GM19397 (cell line): ENCODE results near the gene KIF21A.

ENCODE experiments used
- ATAC-seq: cut with Tn5 transposase; IDR thresholded peaks from one replicate; pipeline ENCODE4 v1.9.1; 2021; ENCODE audit warnings: mild to moderate bottlenecking, moderate library complexity; ENCODE audit not compliant: unreplicated experiment

The KIF21A gene

DNA sequence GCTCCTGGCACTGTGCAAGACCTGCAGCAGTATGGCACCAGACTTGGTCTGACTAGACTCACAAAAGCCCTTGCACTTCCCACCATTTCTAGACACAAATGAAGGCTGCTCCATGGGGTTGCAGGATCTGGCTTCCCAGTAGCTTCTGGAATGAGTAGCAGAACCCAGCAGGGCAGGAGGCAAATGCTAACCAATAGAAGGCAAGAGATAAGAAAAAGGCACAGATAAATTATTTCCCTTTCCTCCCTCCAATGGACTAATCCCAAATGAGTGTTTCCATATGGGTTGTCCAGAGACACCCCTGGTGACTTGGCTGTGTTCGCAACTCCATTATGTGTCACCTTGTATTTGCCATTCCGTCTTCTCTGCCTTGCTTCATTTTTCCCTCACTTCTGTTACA, 49.7 kb downstream of the KIF21A start:
- ATAC-seq, result no peak

DNA sequence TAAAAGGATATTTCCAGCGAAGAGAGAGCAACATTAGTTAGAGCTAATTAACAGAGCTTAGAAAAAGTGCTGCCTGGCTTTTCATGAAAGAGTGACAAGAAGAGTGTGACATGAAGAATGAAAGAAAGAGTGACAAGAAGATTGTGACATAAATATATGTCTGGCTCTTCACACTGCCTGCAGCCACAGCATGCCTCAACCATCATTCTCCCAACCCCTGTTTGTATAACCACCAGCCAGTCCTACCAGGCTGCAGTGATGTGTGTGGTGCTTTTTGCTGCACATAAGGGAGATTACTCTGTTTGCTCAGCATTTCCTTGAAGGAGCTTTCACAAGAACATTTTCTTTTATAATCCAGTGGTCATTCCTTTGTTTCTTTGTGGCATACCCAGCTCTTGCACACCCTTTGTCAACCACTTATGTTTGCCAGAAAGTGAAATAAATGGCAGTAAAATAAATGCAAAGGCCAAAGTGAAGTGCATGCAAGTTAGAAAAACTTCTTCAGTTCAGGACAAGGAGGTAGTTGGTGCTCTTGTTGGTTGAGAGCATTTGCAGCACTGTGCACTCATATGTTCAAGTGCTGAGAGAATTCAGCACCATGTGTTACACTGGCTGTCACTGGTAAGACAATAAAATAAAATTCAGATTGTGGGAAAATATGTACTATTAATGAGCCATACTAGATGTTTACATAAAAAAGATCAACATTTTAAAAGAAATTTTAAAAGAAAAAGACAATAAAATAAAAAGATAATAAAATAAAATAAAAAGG, 50.6 kb downstream of the KIF21A start:
- ATAC-seq, result no peak

DNA sequence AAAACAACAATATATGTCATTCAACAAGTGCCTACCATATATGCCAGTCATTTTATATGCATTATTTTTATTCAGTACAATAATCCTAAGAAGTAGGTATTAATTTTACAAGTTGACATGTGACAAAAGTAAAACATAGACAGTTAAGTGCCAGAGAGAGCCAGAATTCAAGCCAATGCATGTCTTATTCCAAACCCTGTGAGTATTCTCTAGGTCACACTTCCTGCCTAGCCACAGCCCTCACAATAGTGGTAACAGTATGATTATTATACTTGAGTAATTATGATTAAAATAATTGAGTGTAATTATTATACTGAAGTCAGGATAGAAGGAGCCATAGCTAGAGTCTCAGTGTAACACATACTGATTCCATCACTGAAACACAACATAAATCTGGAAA, 52.2 kb downstream of the KIF21A start:
- ATAC-seq, result no peak

DNA sequence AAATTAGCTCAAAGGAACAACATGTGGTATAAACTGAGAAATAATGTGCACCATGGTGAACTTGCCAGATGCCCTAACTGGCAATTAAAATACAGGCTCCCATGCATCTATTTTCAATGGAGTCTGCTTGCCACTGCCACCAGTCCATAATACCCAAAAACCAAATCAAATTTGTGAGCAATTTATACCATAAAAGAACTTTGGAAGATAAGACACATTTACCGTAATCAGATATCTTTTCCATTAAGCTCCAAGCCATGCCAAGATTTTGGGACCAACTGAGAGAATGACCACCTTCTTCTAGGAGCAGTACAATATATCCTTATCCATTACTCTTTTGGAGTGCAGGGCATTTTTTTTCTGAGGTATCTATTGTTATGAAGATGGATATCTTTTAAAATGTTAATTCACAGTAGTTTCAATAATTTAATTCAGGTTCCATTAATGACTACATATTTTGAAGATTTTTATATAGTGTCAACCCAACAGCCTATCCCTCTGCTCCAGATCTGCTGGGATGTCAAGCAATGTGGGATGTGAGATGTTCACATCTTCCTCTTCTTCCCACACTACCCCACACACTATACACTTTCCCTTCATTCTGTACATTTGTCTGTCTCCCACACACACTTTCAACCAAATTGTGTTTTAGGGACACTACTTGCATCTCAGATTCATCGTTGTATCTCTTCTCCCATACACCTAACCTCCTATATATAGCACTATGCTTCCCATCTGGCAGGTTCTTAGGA, 53.3 kb downstream of the KIF21A start:
- no peak for ATAC-seq

DNA sequence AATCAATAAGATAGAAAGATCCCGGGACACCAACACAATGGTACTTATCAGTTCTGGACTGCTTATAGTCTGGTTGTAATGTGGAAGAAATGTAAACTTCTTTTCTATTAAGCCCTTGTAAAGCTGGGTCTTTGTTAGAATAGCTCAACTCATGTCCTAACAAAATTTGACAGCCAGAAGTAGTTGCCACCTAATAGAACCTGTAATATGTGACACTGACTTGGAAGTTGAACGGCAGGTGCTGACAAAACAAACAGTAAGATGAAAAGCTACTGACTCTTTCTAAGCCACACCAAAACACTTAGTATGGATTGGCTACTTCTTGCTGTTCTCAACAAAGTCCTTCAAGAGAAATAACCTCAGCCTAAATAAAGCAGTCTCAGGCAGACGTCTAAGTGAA, 56.6 kb downstream of the KIF21A start:
- ATAC-seq, result no peak

DNA sequence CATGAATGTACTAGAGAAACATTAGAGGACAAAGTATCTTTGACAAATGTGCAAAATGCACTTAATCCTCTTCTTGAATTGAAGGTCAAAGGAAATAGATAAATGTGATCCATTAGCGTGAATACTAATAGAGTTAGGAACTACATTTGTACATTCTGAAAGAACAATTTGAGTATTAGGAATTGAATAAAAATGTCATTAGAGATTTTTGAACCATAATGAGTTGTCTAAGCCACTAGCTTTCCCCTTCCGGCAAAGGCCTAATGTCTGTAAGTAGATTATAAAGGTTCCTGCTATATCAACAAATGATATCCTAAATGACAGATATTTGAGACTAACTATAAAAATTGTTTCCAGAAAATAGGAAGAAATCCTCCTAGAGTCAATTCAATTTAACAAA, 59.8 kb downstream of the KIF21A start:
- ATAC-seq, result no peak

DNA sequence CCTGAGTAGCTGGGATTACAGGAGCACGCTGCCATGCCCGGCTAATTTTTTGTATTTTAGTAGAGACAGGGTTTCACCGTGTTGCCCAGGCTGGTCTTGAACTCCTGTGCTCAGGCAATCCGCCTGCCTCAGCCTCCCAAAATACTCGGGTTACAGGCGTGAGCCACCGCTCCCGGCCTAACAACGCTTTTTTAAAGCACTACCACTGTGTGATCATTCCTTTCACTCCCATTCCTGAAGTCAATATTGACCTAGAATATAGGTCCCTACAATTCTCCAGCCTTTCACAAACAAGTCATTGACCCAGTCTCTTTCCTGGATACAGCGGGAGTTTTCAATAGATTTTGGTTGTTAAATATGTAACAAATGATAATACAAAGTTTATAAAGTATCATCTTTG, 62.8 kb downstream of the KIF21A start:
- no peak for ATAC-seq

DNA sequence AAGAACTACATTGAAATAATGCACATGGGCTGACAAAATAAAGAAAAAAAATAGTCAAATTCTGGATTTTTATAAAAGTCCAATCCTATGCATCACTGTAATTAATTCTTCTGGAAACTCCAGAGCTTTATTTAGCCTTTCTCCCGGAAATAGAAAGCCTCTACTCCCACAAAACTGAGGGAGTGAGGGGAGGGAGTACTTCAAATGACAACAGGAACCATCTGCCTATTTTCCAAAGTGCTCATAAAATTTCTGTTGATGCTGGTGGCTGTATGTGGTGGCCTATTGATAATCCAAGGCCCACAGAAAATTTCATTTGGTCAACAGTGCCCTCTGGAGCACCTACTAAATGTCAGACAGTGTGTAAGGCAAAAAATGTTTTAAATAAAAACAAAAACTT, 64.6 kb downstream of the KIF21A start:
- ATAC-seq, result no peak

DNA sequence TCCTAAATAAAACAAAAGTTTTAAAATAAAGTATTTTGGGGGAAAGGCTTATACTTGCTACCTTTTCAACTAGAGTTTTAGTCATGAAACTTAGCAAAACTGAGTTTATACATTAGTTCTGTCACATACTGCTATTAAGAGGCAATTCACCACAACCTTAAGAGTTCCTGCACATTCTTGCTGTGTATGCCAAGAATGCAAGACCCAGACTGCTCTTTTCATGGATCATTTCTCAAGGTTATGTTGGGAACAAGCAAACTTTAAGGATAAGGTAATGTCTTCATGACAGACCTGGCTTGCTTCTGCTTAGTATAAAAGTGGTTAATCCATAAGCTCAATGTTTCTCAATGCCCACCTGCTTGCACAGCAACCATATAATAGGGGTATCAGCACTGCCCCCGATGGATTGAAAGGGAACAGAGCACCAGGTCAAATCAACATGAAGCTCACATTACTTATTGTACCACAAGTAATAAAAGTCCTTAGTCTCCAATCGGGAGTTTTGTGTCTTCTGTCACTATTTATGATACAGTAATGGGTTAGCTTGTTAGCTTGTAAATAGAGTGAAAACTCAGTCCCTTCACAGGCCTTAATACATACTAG, 67.6 kb downstream of the KIF21A start:
- no peak for ATAC-seq

DNA sequence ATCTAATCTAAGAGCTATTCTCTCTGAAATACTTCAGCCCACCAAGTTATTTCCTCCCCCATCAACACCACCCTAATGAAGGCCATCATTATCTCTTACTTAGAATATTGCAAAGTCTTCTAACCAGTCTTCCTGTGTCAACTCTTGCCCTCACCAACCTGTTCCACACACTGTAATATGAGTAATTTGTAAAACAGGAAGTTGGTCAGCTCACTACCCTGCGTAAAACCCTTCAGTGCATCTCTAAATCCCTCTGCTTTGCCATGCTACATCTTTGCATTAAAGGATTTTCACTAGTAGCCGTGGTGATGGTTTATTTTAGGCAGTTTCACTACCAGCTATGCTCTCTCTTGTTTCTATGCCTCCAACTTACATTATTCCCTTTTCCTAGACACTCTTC, 70.0 kb downstream of the KIF21A start:
- ATAC-seq, result peak; percentile 82

DNA sequence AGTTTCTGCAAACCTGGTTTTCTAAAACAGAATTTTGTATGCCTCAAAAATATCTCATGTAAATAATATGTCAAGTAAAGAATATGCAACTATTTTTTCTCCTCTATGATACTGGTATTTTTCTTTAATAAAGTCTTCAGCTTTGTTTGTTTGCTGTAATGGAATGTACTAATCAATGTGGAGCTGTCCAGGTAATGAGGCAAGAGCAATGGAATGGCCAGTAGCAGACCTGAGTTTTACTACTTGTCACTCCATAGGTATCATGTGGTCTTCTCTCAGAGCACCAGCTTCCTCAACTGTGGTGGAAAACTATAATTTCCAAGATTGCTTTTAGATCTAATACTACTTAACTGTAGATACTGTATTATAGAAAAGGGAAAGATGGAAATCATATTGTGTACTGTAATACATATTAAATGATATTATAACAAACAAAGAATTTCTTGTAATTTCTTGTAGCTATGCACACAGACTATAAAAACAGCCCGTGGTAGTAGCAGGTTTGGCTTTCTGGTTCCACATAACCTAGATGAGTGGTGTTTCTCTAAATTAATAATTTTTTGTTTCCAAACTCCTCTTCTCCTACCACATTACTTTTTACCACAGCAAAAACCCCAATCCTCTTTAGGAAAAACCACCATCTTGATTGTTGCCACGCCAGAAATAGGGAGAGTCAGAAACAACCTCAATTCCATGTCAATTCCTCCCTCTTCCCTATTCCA, 70.6 kb downstream of the KIF21A start:
- ATAC-seq, result no peak

DNA sequence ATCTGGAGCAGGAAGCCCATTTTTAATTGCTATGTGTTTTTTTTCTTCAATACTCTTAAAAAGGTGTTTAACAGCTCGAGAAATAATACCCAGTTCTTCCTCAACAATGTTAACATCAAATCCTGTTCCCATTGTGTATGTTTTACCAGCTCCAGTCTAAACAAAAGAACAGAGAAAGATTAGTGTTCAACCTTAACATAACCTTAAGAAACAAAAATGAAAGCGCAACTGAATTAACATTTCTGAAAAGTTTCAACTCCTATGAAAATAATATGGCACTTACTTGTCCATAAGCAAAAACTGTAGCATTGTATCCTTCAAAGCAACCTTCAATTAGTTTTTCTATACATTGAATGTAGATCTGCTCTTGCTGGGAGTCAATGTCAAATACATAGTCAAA, 73.2 kb downstream of the KIF21A start:
- no peak for ATAC-seq

DNA sequence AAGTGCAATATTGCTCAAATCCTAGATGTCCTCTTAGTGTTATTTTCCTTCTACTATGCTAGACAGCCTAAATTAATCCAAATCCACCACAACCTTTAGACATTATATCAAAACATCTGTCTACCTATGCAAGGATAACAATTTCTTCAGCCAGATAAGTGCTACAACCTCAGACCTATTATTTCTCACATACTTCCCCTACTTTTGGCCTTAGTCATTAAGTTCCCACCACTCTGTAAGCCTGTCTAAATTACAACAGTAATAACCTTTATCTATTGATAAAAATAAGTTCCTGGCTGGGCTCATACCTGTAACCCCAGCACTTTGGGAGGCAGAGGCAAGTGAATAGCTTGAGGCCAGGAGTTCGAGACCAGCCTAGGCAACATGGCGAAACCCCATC, 74.0 kb downstream of the KIF21A start:
- no peak for ATAC-seq

DNA sequence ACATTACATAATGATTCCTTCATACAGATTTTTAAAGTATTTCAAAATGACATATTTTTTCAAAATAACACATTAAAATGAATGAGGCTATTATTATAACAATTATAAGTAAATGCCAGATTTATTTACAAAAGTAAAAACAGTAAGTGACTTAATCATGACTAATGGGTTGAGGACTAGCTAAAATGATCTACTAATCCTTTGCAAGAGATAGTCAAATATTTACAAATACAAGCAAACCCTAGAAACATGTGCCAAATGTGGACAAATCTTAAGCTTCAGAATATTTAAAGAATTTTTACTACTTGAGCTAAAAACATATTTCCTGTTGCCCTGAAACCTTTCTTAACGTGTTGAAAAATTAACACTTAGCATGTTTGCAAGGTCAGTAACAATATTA, 74.8 kb downstream of the KIF21A start:
- ATAC-seq, result no peak

DNA sequence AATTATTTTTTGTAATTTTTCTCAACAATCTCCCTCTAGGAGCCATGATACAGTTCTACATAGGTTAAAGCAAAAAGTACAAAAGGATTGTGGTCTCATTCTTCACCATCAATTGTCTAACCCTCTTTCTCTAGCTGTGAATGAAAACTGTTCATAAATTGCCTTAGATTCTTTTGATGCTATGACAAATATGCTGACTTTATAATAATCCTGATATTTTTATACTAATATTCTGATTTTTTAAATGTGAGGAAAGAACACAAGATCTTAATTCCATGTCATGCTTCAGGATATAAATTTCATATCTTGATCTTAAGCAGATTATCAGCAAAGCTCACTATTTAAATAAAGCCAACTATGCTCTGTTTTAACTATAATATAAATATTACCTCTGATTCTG, 75.4 kb downstream of the KIF21A start:
- ATAC-seq, result no peak

DNA sequence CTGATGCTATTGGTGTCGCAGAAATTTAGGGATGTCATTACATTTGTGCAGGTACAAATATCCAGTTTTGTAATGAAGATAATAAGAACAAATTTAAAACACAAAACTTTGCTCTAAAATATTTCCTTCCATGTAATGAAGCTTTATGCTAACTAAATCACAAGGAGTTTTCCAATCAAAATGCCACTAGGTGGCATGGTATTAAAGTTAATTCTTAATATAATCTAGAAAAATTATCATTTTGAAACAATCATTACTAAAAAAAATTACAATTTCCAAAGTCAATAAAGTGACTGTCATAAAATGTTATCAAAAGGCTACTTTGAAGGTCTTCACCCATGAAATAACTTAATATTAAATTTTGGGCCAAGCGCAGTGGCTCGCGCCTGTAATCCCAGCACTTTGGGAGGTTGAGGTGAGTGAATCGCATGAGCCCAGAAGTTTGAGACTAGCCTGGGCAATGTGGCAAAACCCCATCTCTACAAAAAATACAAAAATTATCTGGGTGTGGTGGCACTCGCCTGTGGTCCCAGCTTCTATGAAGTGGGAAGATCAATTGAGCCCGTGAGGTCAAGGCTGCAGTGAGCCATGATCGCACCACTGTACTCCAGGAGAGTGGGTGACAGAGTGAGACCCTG, 77.4 kb downstream of the KIF21A start:
- ATAC-seq, result no peak

DNA sequence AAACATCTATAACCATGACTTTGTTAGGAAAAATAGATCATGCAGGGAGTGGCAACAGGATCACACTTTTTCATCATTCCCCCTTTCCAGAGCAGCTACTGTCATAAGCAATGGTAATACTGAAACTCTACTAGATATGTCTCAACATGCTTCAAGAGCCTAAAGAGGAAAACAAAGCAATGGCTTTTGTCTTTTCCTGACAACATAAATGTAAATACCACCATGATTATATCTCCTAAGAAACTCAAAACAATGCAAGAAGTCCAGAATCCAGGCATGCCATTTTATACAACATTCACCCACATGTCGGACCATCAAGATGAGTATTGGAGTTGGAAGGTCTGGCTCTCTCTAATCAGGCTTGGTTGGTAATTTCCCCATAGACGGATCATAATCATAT, 78.7 kb downstream of the KIF21A start:
- no peak for ATAC-seq

DNA sequence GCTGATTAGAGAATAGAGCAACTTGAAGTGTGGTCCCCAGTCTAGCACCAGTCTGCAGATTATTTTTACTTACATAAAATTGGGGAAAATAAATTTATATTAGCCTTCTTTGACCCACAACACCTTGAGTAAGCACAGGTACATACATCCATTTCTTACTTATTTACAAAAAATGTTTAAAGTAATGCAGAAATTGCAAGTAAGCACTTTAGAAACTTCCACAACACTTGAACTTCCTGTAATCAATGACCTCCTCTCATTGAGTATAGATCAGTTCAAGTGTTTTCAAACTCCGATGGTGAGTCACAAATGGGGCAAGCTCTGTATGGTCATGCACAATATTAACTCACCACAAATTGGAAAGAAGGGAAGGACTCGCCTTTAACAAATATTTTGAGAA, 83.3 kb downstream of the KIF21A start:
- no peak for ATAC-seq

DNA sequence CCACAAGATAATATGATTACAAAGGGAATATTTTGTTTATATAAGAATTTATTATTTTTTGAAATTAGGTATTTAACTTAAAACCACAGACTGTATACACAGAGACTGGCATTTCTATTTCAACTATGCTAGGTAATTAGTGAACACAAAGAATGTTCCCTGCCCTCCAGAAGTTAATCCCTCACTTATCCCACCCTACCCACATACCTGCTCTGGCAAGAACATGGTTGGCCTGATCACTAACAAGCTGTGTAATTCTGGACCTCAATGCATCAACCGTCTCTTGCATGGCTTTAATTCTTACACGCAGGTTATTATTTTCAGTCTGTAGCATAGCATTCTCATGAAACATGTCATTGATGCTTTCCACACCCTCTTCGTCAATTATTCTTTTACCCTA, 85.9 kb downstream of the KIF21A start:
- no peak for ATAC-seq

DNA sequence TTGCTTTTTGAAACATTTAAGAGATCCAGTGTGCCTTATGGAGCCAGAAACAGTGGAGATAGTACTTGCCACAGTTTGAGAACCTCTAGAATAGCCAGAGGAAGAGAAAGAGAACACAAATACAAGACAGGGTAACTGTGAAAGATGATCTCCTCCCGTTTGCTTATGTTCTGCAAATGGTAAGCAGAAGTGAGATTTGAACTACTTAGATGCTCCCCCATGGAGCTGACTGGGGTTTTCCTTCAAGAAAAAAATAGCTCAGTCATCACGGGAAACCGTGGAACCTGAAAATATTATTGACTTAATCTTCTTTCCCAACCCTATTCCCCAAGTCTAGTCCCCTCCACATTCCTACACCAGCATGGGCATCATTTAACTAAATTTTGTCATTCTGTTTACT, 87.1 kb downstream of the KIF21A start:
- ATAC-seq, result no peak

DNA sequence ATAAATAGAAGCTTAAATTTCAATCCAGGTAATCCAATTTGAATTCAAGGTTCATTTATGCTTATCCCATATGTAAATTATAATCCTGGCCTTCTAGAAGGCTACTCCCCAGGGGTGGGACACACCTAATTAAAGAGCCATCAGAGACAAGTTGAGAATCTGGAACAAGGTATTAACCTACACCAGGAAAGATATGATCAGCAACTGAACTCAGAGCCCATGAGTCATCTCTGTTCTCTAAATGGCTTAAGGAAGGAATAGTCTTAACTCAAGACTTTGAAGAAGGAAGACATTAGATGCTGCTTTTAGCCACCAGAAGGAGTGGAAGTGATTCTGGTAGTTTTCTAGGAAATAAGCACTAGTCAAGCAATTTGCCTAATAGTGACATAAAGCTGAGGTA, 88.0 kb downstream of the KIF21A start:
- no peak for ATAC-seq
